Fibroblast of mammary gland (primary cell): ENCODE measurements around the gene TMEM154.

ENCODE experiments used
- DNase-seq: peaks from one replicate; pipeline ENCODE4 v3.0.0-alpha.2; 2010; ENCODE audit warnings: low read depth
- H3K4me3 ChIP-seq: 2 replicates; pipeline ENCODE4 v1.5.1; 2011; ENCODE audit warnings: low read depth, mild to moderate bottlenecking, low read length, moderate library complexity; ENCODE audit not compliant: control insufficient read depth
- CTCF ChIP-seq: conservative IDR thresholded peaks from 2 replicates; pipeline ENCODE4 v1.5.1; 2011; ENCODE audit warnings: low read depth, low read length, inconsistent platforms; ENCODE audit not compliant: control insufficient read depth, insufficient read depth

TMEM154 gene

GRCh38 chr4:152599636-152600035 is 80.2 kb downstream of the TMEM154 start:
- no peak overlapping the region for H3K4me3 ChIP-seq
- no peak for TF ChIP-seq CTCF
- no peak for DNase-seq

GRCh38 chr4:152599095-152599494 is 80.7 kb downstream of the TMEM154 start:
- TF ChIP-seq CTCF = no peak
- H3K4me3 ChIP-seq = no peak overlapping the region
- DNase-seq = no peak

GRCh38 chr4:152598454-152598853 is 81.3 kb downstream of the TMEM154 start:
- TF ChIP-seq CTCF = no peak
- DNase-seq = no peak

GRCh38 chr4:152594978-152595925 is 84.5 kb downstream of the TMEM154 start:
- no peak for DNase-seq
- H3K4me3 ChIP-seq = no peak overlapping the region
- no peak for TF ChIP-seq CTCF

More at GRCh38 chr4:152598454-152598853, 81.3 kb downstream of the TMEM154 start:
- H3K4me3 ChIP-seq = no peak overlapping the region

GRCh38 chr4:152594057-152594456 is 85.7 kb downstream of the TMEM154 start:
- no peak overlapping the region for H3K4me3 ChIP-seq
- TF ChIP-seq CTCF = no peak
- no peak for DNase-seq

- no peak for TF ChIP-seq CTCF
- no peak for DNase-seq
Measured at GRCh38 chr4:152591876-152592275, 87.9 kb downstream of the TMEM154 start.

More at GRCh38 chr4:152591876-152592275, 87.9 kb downstream of the TMEM154 start:
- H3K4me3 ChIP-seq = no peak overlapping the region
